Activated CD8-positive, alpha-beta T cell treated with anti-CD3 and anti-CD28 coated beads for 36 hours (primary cell): ENCODE measurements around the gene PRIMPOL. TPM values are rescaled to one million over a fixed set of nuclear protein-coding genes. Genes with fewer than 3 reads are reported as not detected.
"Not testable (repeated sequence)": the region's sequence is repeated elsewhere in the genome, so short reads cannot be mapped to it uniquely, and the experiment has no call there.

ENCODE experiments used
- ATAC-seq: fragments of 200-7000 bp; cut with Tn5 transposase; one replicate; pipeline ENCODE4 v1.10.0; 2021; ENCODE audit warnings: mild to moderate bottlenecking, moderate library complexity
- CTCF ChIA-PET: fragments of 350-600 bp; sonication (Branson Sonifier 250); formaldehyde crosslinking; loops from one replicate; lab custom pipeline; 2021; ENCODE audit warnings: antibody characterized with exemption; lab: Charles Lee
- POLR2A ChIA-PET: fragments of 350-600 bp; sonication (Branson Sonifier 250); formaldehyde crosslinking; loops from one replicate; lab custom pipeline; 2021; ENCODE audit warnings: antibody characterized with exemption; lab: Charles Lee
- DNase-seq: peaks from one replicate; pipeline ENCODE4 v3.0.0-alpha.2; 2020
- H3K27ac Mint-ChIP-seq: one replicate; pipeline ENCODE4 v1.8.0; 2021; ENCODE audit warnings: mild to moderate bottlenecking, mixed read lengths
- H3K27me3 Mint-ChIP-seq: one replicate; pipeline ENCODE4 v1.8.0; 2021; ENCODE audit warnings: mixed read lengths
- H3K36me3 Mint-ChIP-seq: one replicate; pipeline ENCODE4 v1.8.0; 2021; ENCODE audit warnings: low read depth, mixed read lengths
- H3K4me1 Mint-ChIP-seq: one replicate; pipeline ENCODE4 v1.8.0; 2021; ENCODE audit warnings: low read depth, mixed read lengths
- H3K4me3 Mint-ChIP-seq: one replicate; pipeline ENCODE4 v1.8.0; 2021; ENCODE audit warnings: mild to moderate bottlenecking, moderate library complexity, mixed read lengths
- H3K9me3 Mint-ChIP-seq: one replicate; pipeline ENCODE4 v1.8.0; 2021; ENCODE audit warnings: mixed read lengths
- CTCF ChIP-seq: fragments of 200-600 bp; IDR thresholded peaks from one replicate; pipeline ENCODE4 v1.8.0; 2022; ENCODE audit warnings: antibody characterized with exemption, mild to moderate bottlenecking
- intact Hi-C: fragments of 100-400 bp; cut with micrococcal nuclease; formaldehyde crosslinking; loops from one replicate; pipeline ENCODE4 v1.10.0; 2022
- total RNA-seq, 2 experiments: library from RNA; stranded (reverse); gene quantifications; one replicate each; pipeline ENCODE4 v1.2.3, GENCODE V29; 2021

PRIMPOL gene
- 10 to 100 TPM; 16.9 to 17.3 TPM for total RNA-seq

GRCh38 chr4:184649026-184649970 lies at the start of gene PRIMPOL, which contains the start of gene CASP3:
Gene PRIMPOL, plus strand, starts transcription at chr4:184649738. Its CDS starts 7,403 bp downstream, at chr4:184657141.
Gene CASP3, minus strand, starts transcription at chr4:184649447. Its CDS starts 10,994 bp downstream, at chr4:184638453.
- peak; percentile 83 for ATAC-seq
- H3K36me3 Mint-ChIP-seq, result peaks cover 48% of the 10 kb centered on the region

DNA sequence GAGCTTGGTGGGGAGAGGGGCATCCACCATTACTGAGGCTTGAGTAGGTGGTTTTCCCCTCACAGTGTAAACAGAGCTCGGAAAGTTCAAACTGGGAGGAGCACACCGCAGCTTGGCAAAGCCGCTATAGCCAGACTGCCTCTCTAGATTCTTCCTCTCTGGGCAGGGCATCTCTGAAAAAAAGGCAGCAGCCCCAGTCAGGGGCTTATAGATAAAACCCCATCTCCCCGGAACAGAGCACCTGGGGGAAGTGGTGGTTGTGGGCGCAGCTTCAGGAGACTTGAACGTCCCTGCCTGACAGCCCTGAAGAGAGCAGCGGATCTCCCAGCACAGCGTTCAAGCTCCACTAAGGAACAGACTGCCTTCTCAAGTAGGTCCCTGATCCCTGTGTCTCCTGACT lies 48.6 kb upstream of the PRIMPOL start:
- DNase-seq (peak; percentile 37), ATAC-seq (peak; percentile 72)
- intact Hi-C loops, H3K36me3 Mint-ChIP-seq, H3K27me3 Mint-ChIP-seq, POLR2A ChIA-PET: not testable (repeated sequence)
- CTCF ChIA-PET, result interaction anchor here (0.6 to 2.0 kb wide), 3 partner anchors 8 to 139 kb away, joined by 3 to 6 read pairs (median 4); no protein-coding TSS in a partner anchor
- Mint-ChIP-seq H3K27ac (peak overlapping the region; percentile 31), H3K9me3 (peaks cover 19% of the 10 kb centered on the region), H3K4me1 (peaks cover 17% of the 10 kb centered on the region), H3K4me3 (peak overlapping the region; percentile 34)

More at GRCh38 chr4:184649026-184649970, at the start of gene PRIMPOL, which contains the start of gene CASP3:
- Mint-ChIP-seq H3K27ac (peak within 1 kb of the TSS; percentile 92), H3K27me3 (no peaks in the 10 kb centered on the region), H3K4me3 (peak within 1 kb of the TSS; percentile 94), H3K4me1 (peaks cover 46% of the 10 kb centered on the region), H3K9me3 (no peaks in the 10 kb centered on the region)
- CTCF ChIA-PET, result interaction anchor here (0.7 to 4.4 kb wide), 5 partner anchors 13 to 386 kb away, joined by 3 to 22 read pairs (median 3); partner anchors contain the start of gene CENPU
- no peak for TF ChIP-seq CTCF
- POLR2A ChIA-PET, result interaction anchor here (0.6 to 4.3 kb wide), 13 partner anchors 10 to 385 kb away, joined by 3 to 34 read pairs (median 4); partner anchors contain the start of genes CENPU and IRF2
- intact Hi-C loops, result loop anchor here (5.0 kb wide), 3 partner anchors 83 to 177 kb away; partner anchors contain the start of genes CENPU and IRF2
- DNase-seq, result peak; percentile 95

DNA sequence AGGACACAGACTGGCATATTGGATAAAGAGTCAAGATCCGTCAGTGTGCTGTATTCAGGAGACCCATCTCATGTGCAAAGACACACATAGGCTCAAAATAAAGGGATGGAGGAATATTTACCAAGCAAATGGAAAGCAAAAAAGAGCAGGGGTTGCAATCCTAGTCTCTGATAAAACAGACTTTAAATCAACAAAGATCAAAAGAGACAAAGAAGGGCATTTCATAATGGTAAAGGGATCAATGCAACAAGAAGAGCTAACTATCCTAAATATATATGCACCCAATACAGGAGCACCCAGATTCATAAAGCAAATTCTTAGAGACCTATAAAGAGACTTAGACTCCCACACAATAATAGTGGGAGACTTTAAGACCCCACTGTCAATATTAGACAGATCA lies 46.7 kb upstream of the PRIMPOL start:
- H3K4me3 Mint-ChIP-seq, ATAC-seq, CTCF ChIA-PET, DNase-seq, H3K27ac Mint-ChIP-seq, H3K36me3 Mint-ChIP-seq, intact Hi-C loops, POLR2A ChIA-PET, H3K27me3 Mint-ChIP-seq: not testable (repeated sequence)
- Mint-ChIP-seq H3K4me1 (peaks cover 17% of the 10 kb centered on the region), H3K9me3 (peaks cover 28% of the 10 kb centered on the region)

- DNase-seq, intact Hi-C loops, H3K27me3 Mint-ChIP-seq, H3K4me3 Mint-ChIP-seq, H3K36me3 Mint-ChIP-seq, CTCF ChIA-PET, ATAC-seq, POLR2A ChIA-PET, H3K4me1 Mint-ChIP-seq, H3K27ac Mint-ChIP-seq: not testable (repeated sequence)
- H3K9me3 Mint-ChIP-seq, result peaks cover 28% of the 10 kb centered on the region
Measured at GRCh38 chr4:184607429-184607828, 42.1 kb upstream of the PRIMPOL start.

DNA sequence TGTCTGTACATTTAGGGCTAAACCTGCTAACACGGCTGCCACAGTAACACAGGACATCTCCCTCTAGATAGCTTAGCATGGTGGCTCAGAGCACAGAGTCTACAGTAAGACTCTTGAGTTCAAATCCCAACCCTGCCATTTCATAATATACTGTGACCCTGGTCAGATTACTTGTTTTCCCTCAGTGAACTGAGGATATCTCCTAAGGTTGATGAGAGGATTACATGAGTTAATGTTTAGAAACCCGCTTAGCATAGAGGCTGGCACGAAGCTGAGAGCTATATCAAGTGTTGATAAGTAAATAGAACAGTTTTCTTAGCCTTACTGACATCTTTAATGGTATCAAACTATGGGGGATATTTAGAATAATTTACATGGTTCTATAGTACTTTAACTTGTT lies 37.5 kb upstream of the PRIMPOL start:
- Mint-ChIP-seq H3K9me3 (peaks cover 12% of the 10 kb centered on the region), H3K27me3 (no peaks in the 10 kb centered on the region), H3K27ac (no peak overlapping the region), H3K36me3 (peaks cover 6% of the 10 kb centered on the region), H3K4me1 (no peaks in the 10 kb centered on the region), H3K4me3 (no peak overlapping the region)
- intact Hi-C loops, result no loop called here
- ChIA-PET POLR2A (no interaction called here), CTCF (no interaction called here)
- no peak for DNase-seq
- TF ChIP-seq CTCF, result no peak
- no peak for ATAC-seq

DNA sequence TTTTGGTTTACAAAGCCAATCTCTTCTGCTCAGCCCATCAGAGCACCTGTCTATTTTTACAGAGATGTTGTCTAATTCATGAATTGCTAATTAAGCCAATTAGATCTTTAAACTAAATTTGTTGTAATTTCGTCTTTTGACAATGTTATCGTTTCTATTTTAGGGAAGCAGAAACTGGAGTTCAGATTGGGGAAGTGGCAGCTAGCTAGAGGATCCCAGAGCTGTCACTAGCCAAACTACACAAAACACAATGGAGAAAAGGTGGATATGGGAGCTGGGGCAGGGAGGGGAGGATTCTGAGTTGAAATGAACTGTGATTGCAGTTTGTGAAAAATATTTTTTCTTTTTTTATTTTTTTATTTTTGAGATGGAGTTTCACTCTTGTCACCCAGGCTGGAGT lies 36.1 kb upstream of the PRIMPOL start:
- ChIA-PET POLR2A (no interaction called here), CTCF (no interaction called here)
- Mint-ChIP-seq H3K27ac (no peak overlapping the region), H3K4me3 (no peak overlapping the region), H3K27me3 (no peaks in the 10 kb centered on the region), H3K9me3 (peaks cover 12% of the 10 kb centered on the region), H3K36me3 (peaks cover 6% of the 10 kb centered on the region), H3K4me1 (no peaks in the 10 kb centered on the region)
- TF ChIP-seq CTCF, result no peak
- DNase-seq, result no peak
- intact Hi-C loops, result no loop called here
- ATAC-seq, result no peak
